ENCODE data around the gene EDAR. TPM values are rescaled to one million over a fixed set of nuclear protein-coding genes. Genes with fewer than 3 reads are reported as not detected.

The EDAR gene
- total and polyA plus RNA-seq, 8 donors, result 0.93 to 1.1 TPM; not detected in 6

GRCh38 chr2:108935271-108935741, 53.7 kb downstream of the EDAR start:
- WGBS, 5 donors, result 31 to 51% (median 37%) methylated on average over 5 of the region's 5 CpGs
- H3K27me3 ChIP-seq, result no peaks in the 10 kb centered on the region
- no peaks in the 10 kb centered on the region for H3K36me3 ChIP-seq
- peaks cover 0 to 29% (median 13%) of the 10 kb centered on the region in 4 donors for H3K4me1 ChIP-seq
- intact Hi-C loops (cut with DNase I; ENCODE audit: low total_unique reads), result no loop called here
- peak in 1 of 2 donors; percentile 56 for DNase-seq
- no peak overlapping the region for H3K27ac ChIP-seq
- H3K9me3 ChIP-seq, result no peaks in the 10 kb centered on the region
- no peak overlapping the region for H3K4me3 ChIP-seq
- TF ChIP-seq, protein P1, sequence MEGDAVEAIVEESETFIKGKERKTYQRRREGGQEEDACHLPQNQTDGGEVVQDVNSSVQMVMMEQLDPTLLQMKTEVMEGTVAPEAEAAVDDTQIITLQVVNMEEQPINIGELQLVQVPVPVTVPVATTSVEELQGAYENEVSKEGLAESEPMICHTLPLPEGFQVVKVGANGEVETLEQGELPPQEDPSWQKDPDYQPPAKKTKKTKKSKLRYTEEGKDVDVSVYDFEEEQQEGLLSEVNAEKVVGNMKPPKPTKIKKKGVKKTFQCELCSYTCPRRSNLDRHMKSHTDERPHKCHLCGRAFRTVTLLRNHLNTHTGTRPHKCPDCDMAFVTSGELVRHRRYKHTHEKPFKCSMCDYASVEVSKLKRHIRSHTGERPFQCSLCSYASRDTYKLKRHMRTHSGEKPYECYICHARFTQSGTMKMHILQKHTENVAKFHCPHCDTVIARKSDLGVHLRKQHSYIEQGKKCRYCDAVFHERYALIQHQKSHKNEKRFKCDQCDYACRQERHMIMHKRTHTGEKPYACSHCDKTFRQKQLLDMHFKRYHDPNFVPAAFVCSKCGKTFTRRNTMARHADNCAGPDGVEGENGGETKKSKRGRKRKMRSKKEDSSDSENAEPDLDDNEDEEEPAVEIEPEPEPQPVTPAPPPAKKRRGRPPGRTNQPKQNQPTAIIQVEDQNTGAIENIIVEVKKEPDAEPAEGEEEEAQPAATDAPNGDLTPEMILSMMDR (IDR thresholded peaks at IDR 0.05), result no peak
- TF ChIP-seq POLR2A (IDR thresholded peaks at IDR 0.05) (no peak), POLR2AphosphoS5 (IDR thresholded peaks at IDR 0.05) (no peak), EP300 (IDR thresholded peaks at IDR 0.05) (no peak)

- intact Hi-C loops (cut with DNase I; ENCODE audit: low total_unique reads), result no loop called here
- DNase-seq, result peak in 1 of 2 donors; percentile 46
- H3K4me3 ChIP-seq, result no peak overlapping the region
- peaks cover 0 to 29% (median 13%) of the 10 kb centered on the region in 4 donors for H3K4me1 ChIP-seq
- no peaks in the 10 kb centered on the region for H3K36me3 ChIP-seq
- TF ChIP-seq, protein P1 (IDR thresholded peaks at IDR 0.05), result no peak
- TF ChIP-seq EP300 (IDR thresholded peaks at IDR 0.05), result no peak
- no peak for TF ChIP-seq POLR2AphosphoS5 (IDR thresholded peaks at IDR 0.05)
- TF ChIP-seq POLR2A (IDR thresholded peaks at IDR 0.05), result no peak
- no peaks in the 10 kb centered on the region for H3K27me3 ChIP-seq
- no peak overlapping the region for H3K27ac ChIP-seq
- 40 to 65% (median 52%) methylated on average over 14 of the region's 14 CpGs for WGBS, 5 donors
- no peaks in the 10 kb centered on the region for H3K9me3 ChIP-seq
Measured at GRCh38 chr2:108934583-108935245, 54.3 kb downstream of the EDAR start.

DNA sequence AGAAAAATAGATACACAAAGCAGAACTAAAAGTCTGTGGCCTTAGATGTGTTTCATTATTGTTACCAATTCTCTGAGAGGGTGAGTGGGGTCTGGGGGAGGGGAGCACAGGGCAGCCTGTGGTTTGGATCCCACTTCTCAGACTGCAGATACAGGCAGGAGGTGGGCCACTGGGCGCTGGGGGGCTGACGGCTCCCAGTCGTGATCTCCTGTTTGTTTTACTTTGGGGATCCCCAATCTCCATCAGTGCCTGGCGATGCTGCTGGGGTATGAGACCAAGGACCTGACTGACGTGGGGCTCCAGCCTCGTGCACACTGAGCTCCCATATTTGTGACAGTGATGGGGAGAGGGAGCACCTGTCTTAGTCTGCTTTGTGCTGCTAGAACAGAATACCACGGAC, 54.9 kb downstream of the EDAR start:
- no peaks in the 10 kb centered on the region for H3K36me3 ChIP-seq

DNA sequence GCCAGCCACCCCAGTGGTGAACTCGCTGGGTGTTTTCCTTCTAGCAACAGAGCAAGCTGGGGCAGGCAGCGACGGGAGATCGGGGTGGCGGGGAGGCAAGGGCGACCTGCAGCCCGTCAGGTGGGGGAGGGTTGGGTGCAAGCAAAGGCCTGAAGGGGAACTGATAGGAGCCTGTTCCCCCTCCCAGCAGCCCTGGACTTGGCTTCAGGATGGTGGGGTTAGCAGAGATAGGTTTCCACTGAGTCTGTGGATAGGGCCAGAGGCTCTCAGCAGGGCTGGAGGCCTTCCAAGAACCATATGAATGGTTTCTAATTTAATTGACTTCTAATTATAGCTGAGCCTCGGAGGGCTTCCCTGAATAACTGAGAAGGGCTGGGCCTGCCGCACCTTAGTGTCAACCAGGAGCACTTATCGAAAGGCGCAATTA, 55.3 kb downstream of the EDAR start:
- TF ChIP-seq, protein P1 (IDR thresholded peaks at IDR 0.05), result no peak
- TF ChIP-seq POLR2AphosphoS5 (IDR thresholded peaks at IDR 0.05) (no peak), EP300 (IDR thresholded peaks at IDR 0.05) (no peak), POLR2A (IDR thresholded peaks at IDR 0.05) (no peak)
- H3K27ac ChIP-seq, result no peak overlapping the region

More for the DNA sequence above, 54.9 kb downstream of the EDAR start:
- H3K4me1 ChIP-seq, result peaks cover 0 to 29% (median 13%) of the 10 kb centered on the region in 4 donors
- H3K27me3 ChIP-seq, result no peaks in the 10 kb centered on the region
- 73 to 83% (median 75%) methylated on average over 3 to 7 of the region's 7 CpGs for WGBS, 5 donors
- intact Hi-C loops (cut with DNase I; ENCODE audit: low total_unique reads), result no loop called here
- no peak overlapping the region for H3K4me3 ChIP-seq
- no peaks in the 10 kb centered on the region for H3K9me3 ChIP-seq
- TF ChIP-seq POLR2AphosphoS5 (IDR thresholded peaks at IDR 0.05), result no peak
- TF ChIP-seq EP300 (IDR thresholded peaks at IDR 0.05), result no peak
- TF ChIP-seq, protein P1 (IDR thresholded peaks at IDR 0.05), result no peak
- TF ChIP-seq POLR2A (IDR thresholded peaks at IDR 0.05), result no peak
- no peak overlapping the region for H3K27ac ChIP-seq
- no peak for DNase-seq

More for the DNA sequence above, 55.3 kb downstream of the EDAR start:
- Histone ChIP-seq H3K4me1 (peaks cover 0 to 29% (median 13%) of the 10 kb centered on the region in 4 donors), H3K4me3 (no peak overlapping the region), H3K36me3 (no peaks in the 10 kb centered on the region), H3K9me3 (no peaks in the 10 kb centered on the region), H3K27me3 (no peaks in the 10 kb centered on the region)
- 30 to 54% (median 39%) methylated on average over 11 of the region's 11 CpGs for WGBS, 5 donors
- intact Hi-C loops (cut with DNase I; ENCODE audit: low total_unique reads), result no loop called here
- DNase-seq, result peak in 1 of 2 donors; percentile 58

Data from stomach (tissue), 9 donors.